Measurements from ENCODE around the gene CALN1.

CALN1 gene

GRCh38 chr7:72170475-72170874 lies 241.7 kb downstream of the CALN1 start:
- DNase-seq, result no peak

- no peak for DNase-seq
Measured at GRCh38 chr7:72163271-72163670, 248.9 kb downstream of the CALN1 start.

GRCh38 chr7:72161534-72161933 lies 250.6 kb downstream of the CALN1 start:
- no peak for DNase-seq

GRCh38 chr7:72159911-72160310 lies 252.2 kb downstream of the CALN1 start:
- no peak for DNase-seq

GRCh38 chr7:72156671-72157070 lies 255.5 kb downstream of the CALN1 start:
- no peak for DNase-seq

- no peak for DNase-seq
Measured at GRCh38 chr7:72153132-72153512, 259.0 kb downstream of the CALN1 start.

GRCh38 chr7:72152161-72153131 lies 259.7 kb downstream of the CALN1 start:
- no peak for DNase-seq

- no peak for DNase-seq
Measured at GRCh38 chr7:72140566-72140965, 271.6 kb downstream of the CALN1 start.

GRCh38 chr7:72127136-72127535 lies 285.0 kb downstream of the CALN1 start:
- no peak for DNase-seq

GRCh38 chr7:72123913-72124312 lies 288.2 kb downstream of the CALN1 start:
- no peak for DNase-seq

GRCh38 chr7:72118366-72118765 lies 293.8 kb downstream of the CALN1 start:
- DNase-seq, result no peak

- DNase-seq, result no peak
Measured at GRCh38 chr7:72114129-72114528, 298.0 kb downstream of the CALN1 start.

GRCh38 chr7:72112992-72113391 lies 299.1 kb downstream of the CALN1 start:
- no peak for DNase-seq

GRCh38 chr7:72112530-72112929 lies 299.6 kb downstream of the CALN1 start:
- DNase-seq, result no peak

- no peak for DNase-seq
Measured at GRCh38 chr7:72111086-72111485, 301.1 kb downstream of the CALN1 start.

GRCh38 chr7:72109566-72109965 lies 302.6 kb downstream of the CALN1 start:
- DNase-seq, result no peak

- no peak for DNase-seq
Measured at GRCh38 chr7:72106405-72106804, 305.7 kb downstream of the CALN1 start.

GRCh38 chr7:72101444-72101843 lies 310.7 kb downstream of the CALN1 start:
- no peak for DNase-seq

- DNase-seq, result no peak
Measured at GRCh38 chr7:72099784-72100183, 312.4 kb downstream of the CALN1 start.

GRCh38 chr7:72098807-72099580 lies 313.1 kb downstream of the CALN1 start:
- no peak for DNase-seq

- DNase-seq, result no peak
Measured at GRCh38 chr7:72097226-72097625, 314.9 kb downstream of the CALN1 start.

GRCh38 chr7:72092769-72093168 lies 319.4 kb downstream of the CALN1 start:
- DNase-seq, result no peak

- no peak for DNase-seq
Measured at GRCh38 chr7:72087926-72088325, 324.2 kb downstream of the CALN1 start.

Data from activated naive CD4-positive, alpha-beta T cell (primary cell).